HG02623 (cell line): ENCODE measurements around the gene RAI1.

ENCODE experiments used
- ATAC-seq: cut with Tn5 transposase; IDR thresholded peaks from one replicate; pipeline ENCODE4 v1.9.1; 2021; ENCODE audit warnings: moderate library complexity; ENCODE audit not compliant: unreplicated experiment

The RAI1 gene

GRCh38 chr17:17748179-17748578 is 66.9 kb downstream of the RAI1 start:
- ATAC-seq, result no peak

- ATAC-seq, result no peak
Observed at GRCh38 chr17:17748604-17749003, 67.3 kb downstream of the RAI1 start.

- no peak for ATAC-seq
Observed at GRCh38 chr17:17749025-17749772, 67.9 kb downstream of the RAI1 start.

- ATAC-seq, result no peak
Observed at GRCh38 chr17:17749921-17750320, 68.7 kb downstream of the RAI1 start.

GRCh38 chr17:17750881-17751280 is 69.6 kb downstream of the RAI1 start:
- no peak for ATAC-seq

- no peak for ATAC-seq
Observed at GRCh38 chr17:17751489-17752088, 70.3 kb downstream of the RAI1 start.

- ATAC-seq, result peak; percentile 80
Observed at GRCh38 chr17:17752089-17752820, 71.0 kb downstream of the RAI1 start.

GRCh38 chr17:17752821-17753321 is 71.6 kb downstream of the RAI1 start:
- ATAC-seq, result no peak

- no peak for ATAC-seq
Observed at GRCh38 chr17:17754719-17755686, 73.7 kb downstream of the RAI1 start.

GRCh38 chr17:17755715-17756114 is 74.5 kb downstream of the RAI1 start:
- ATAC-seq, result no peak

- ATAC-seq, result no peak
Observed at GRCh38 chr17:17757391-17757791, 76.1 kb downstream of the RAI1 start.

GRCh38 chr17:17757956-17758845 is 76.9 kb downstream of the RAI1 start:
- ATAC-seq, result no peak

- ATAC-seq, result no peak
Observed at GRCh38 chr17:17758941-17759563, 77.8 kb downstream of the RAI1 start.

GRCh38 chr17:17760350-17760749 is 79.1 kb downstream of the RAI1 start:
- no peak for ATAC-seq

- no peak for ATAC-seq
Observed at GRCh38 chr17:17760872-17761550, 79.8 kb downstream of the RAI1 start.

- no peak for ATAC-seq
Observed at GRCh38 chr17:17761894-17762743, 80.9 kb downstream of the RAI1 start.

GRCh38 chr17:17762744-17763105 is 81.5 kb downstream of the RAI1 start:
- ATAC-seq, result no peak

- no peak for ATAC-seq
Observed at GRCh38 chr17:17763136-17763535, 81.9 kb downstream of the RAI1 start.
